Measurements from ENCODE around the gene SEC23B. TPM values are rescaled to one million over a fixed set of nuclear protein-coding genes. Genes with fewer than 3 reads are reported as not detected.

The SEC23B gene
- total RNA-seq, 2 experiments from 2014 or later: 63.0 to 97.8 TPM

GRCh38 chr20:18577942-18578341 lies 70.2 kb downstream of the SEC23B start:
- Mint-ChIP-seq H3K9me3 (ENCODE audit: low read depth) (no peaks in the 10 kb centered on the region), H3K27me3 (no peaks in the 10 kb centered on the region), H3K36me3 (no peaks in the 10 kb centered on the region), H3K4me1 (peaks cover 4% of the 10 kb centered on the region), H3K4me3 (no peak overlapping the region), H3K27ac (no peak overlapping the region)
- no peak for ATAC-seq
- CTCF ChIA-PET: no interaction called here
- no peak for DNase-seq

DNA sequence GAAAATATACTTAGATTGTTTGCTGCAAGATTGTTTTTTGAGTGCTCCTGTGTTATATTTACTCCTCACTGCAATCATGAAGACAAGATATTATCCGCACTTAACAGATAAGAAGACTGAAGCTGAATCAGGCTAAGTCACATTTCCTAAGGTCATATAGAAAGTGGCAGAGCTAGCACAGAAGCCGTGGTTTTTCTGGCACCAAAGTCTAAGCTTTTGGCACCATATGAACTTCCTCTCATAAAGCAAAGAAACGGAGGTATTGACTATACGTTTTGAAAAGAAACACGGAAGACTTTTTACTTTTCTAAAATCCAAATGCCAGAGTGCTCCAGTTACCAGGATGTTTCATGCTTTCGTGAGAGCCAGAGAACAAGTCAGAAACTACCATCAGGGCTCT lies 70.8 kb downstream of the SEC23B start:
- Mint-ChIP-seq H3K27ac (no peak overlapping the region), H3K4me1 (peaks cover 4% of the 10 kb centered on the region), H3K27me3 (no peaks in the 10 kb centered on the region), H3K9me3 (ENCODE audit: low read depth) (no peaks in the 10 kb centered on the region), H3K36me3 (no peaks in the 10 kb centered on the region), H3K4me3 (no peak overlapping the region)
- DNase-seq (no peak), ATAC-seq (no peak)
- CTCF ChIA-PET: no interaction called here

- Mint-ChIP-seq H3K27me3 (peaks cover 6% of the 10 kb centered on the region), H3K27ac (no peak overlapping the region), H3K36me3 (no peaks in the 10 kb centered on the region), H3K9me3 (ENCODE audit: low read depth) (no peaks in the 10 kb centered on the region), H3K4me3 (no peak overlapping the region), H3K4me1 (peaks cover 4% of the 10 kb centered on the region)
- DNase-seq (no peak), ATAC-seq (no peak)
- CTCF ChIA-PET: interaction anchor here (1.1 kb wide), 1 partner anchor 65 kb away, joined by 4 read pairs; no protein-coding TSS in a partner anchor
Observed at GRCh38 chr20:18580012-18580411, 72.3 kb downstream of the SEC23B start.

DNA sequence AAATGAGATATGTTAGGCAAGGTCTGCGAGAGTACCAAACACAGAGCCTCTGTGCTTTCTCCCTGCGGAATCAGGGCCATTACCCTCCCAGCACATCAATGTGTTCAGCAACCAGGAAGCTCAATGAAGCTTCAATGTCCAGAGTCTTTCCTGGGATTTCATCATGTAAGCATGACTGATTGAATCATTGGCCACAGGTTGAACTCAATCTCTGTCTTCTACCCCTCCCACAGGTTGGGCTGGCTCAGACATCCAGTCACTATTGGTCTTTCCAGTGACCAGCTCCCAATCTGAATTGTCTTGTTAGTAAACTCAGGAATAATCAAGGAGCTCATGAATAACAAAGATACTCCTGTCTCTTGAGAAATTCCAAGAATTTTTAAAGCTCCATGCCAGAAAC lies 77.4 kb downstream of the SEC23B start:
- peaks cover 25% of the 10 kb centered on the region for H3K4me1 Mint-ChIP-seq
- no peaks in the 10 kb centered on the region for H3K36me3 Mint-ChIP-seq
- DNase-seq (no peak), ATAC-seq (no peak)
- no peaks in the 10 kb centered on the region for H3K9me3 Mint-ChIP-seq (ENCODE audit: low read depth)
- no peak overlapping the region for H3K4me3 Mint-ChIP-seq
- peaks cover 12% of the 10 kb centered on the region for H3K27me3 Mint-ChIP-seq
- CTCF ChIA-PET: interaction anchor here (1.4 to 1.5 kb wide), 3 partner anchors 13 to 76 kb away, joined by 3 to 9 read pairs (median 4); no protein-coding TSS in a partner anchor
- H3K27ac Mint-ChIP-seq: no peak overlapping the region

- H3K4me1 Mint-ChIP-seq: peaks cover 25% of the 10 kb centered on the region
- DNase-seq (peak; percentile 94), ATAC-seq (peak; percentile 89)
- no peaks in the 10 kb centered on the region for H3K9me3 Mint-ChIP-seq (ENCODE audit: low read depth)
- H3K36me3 Mint-ChIP-seq: no peaks in the 10 kb centered on the region
- peaks cover 12% of the 10 kb centered on the region for H3K27me3 Mint-ChIP-seq
- H3K4me3 Mint-ChIP-seq: peak within 1 kb of the TSS; percentile 88
- peak within 1 kb of the TSS; percentile 83 for H3K27ac Mint-ChIP-seq
- CTCF ChIA-PET: interaction anchor here (0.6 to 1.3 kb wide), 3 partner anchors 11 to 174 kb away, joined by 3 to 5 read pairs (median 3); no protein-coding TSS in a partner anchor
Observed at GRCh38 chr20:18587665-18588573, 80.2 kb downstream of the SEC23B start, which contains the start of gene DTD1. Gene DTD1, plus strand, starts transcription at chr20:18588054. Its CDS starts 19 bp downstream, at chr20:18588073.

- peaks cover 25% of the 10 kb centered on the region for H3K4me1 Mint-ChIP-seq
- DNase-seq: no peak
- peak overlapping the region; percentile 83 for H3K27ac Mint-ChIP-seq
- no peaks in the 10 kb centered on the region for H3K36me3 Mint-ChIP-seq
- H3K4me3 Mint-ChIP-seq: peak overlapping the region; percentile 88
- ATAC-seq: no peak
- no peaks in the 10 kb centered on the region for H3K9me3 Mint-ChIP-seq (ENCODE audit: low read depth)
- CTCF ChIA-PET: interaction anchor here (0.6 to 1.3 kb wide), 5 partner anchors 10 to 180 kb away, joined by 3 to 5 read pairs (median 3); partner anchors contain the start of gene RBBP9
- H3K27me3 Mint-ChIP-seq: peaks cover 12% of the 10 kb centered on the region
Observed at GRCh38 chr20:18588574-18588933, 80.8 kb downstream of the SEC23B start.

DNA sequence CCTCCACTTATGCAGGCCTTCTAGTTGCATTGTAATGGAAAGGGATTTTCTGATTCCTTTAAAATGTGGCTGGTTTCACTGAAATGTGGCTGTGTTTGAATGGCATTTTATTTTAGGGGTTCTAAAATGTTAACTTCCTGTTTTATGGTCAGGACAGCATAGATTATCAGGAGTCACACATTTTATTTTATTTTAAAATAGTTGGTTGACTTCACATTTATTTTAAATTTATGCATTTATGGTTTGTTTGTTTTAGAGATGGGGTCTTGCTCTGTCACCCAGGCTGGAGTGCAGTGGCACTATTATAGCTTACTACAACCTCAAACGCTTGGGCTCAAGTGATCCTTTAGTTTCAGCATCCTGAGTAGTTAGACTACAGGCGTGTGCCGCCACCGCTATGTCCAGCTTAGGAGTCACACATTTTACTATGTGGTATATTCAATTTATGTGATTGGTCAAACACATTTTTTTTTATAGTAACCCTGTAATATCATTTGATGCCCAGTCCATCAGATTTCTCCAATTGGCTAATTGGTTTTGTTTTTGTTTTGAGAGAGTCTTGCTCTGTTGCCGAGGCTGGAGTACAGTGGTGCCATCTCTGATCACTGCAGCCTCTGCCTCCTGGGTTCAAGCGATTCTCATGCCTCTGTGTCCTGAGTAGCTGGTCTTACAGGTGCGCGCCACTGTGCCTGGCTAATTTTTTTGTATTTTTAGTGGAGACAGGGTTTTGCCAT lies 82.4 kb downstream of the SEC23B start:
- CTCF ChIA-PET: interaction anchor here (1.1 to 1.2 kb wide), 3 partner anchors 178 to 204 kb away, joined by 3 to 4 read pairs (median 3); no protein-coding TSS in a partner anchor
- no peak for ATAC-seq
- H3K36me3 Mint-ChIP-seq: no peaks in the 10 kb centered on the region
- peaks cover 25% of the 10 kb centered on the region for H3K4me1 Mint-ChIP-seq
- no peak for DNase-seq
- no peak overlapping the region for H3K4me3 Mint-ChIP-seq
- no peaks in the 10 kb centered on the region for H3K9me3 Mint-ChIP-seq (ENCODE audit: low read depth)
- H3K27me3 Mint-ChIP-seq: peaks cover 4% of the 10 kb centered on the region
- H3K27ac Mint-ChIP-seq: no peak overlapping the region

- no peaks in the 10 kb centered on the region for H3K9me3 Mint-ChIP-seq (ENCODE audit: low read depth)
- CTCF ChIA-PET: no interaction called here
- no peaks in the 10 kb centered on the region for H3K27me3 Mint-ChIP-seq
- peaks cover 24% of the 10 kb centered on the region for H3K36me3 Mint-ChIP-seq
- no peak overlapping the region for H3K27ac Mint-ChIP-seq
- no peaks in the 10 kb centered on the region for H3K4me1 Mint-ChIP-seq
- no peak for ATAC-seq
- H3K4me3 Mint-ChIP-seq: no peak overlapping the region
- DNase-seq: no peak
Observed at GRCh38 chr20:18596270-18596669, 88.5 kb downstream of the SEC23B start.

- H3K4me1 Mint-ChIP-seq: no peaks in the 10 kb centered on the region
- H3K9me3 Mint-ChIP-seq (ENCODE audit: low read depth): no peaks in the 10 kb centered on the region
- H3K27ac Mint-ChIP-seq: no peak overlapping the region
- H3K27me3 Mint-ChIP-seq: no peaks in the 10 kb centered on the region
- no peak overlapping the region for H3K4me3 Mint-ChIP-seq
- DNase-seq (no peak), ATAC-seq (no peak)
- CTCF ChIA-PET: no interaction called here
- H3K36me3 Mint-ChIP-seq: peaks cover 1% of the 10 kb centered on the region
Observed at GRCh38 chr20:18609741-18610140, 102.0 kb downstream of the SEC23B start.

Small RNA genes within 50 kb of the gene (microRNA-seq; reads per million reads assigned to microRNA genes)
- gene MIR3192: 1.7 reads per million

Other genes with a start within 250 kb of the SEC23B start
- gene ZNF133, start 219.4 kb upstream of the SEC23B start, total RNA-seq: 10 to 100 TPM in 1 of 2 experiments, 1 to 10 TPM in 1; 8.3 to 10.3 TPM
- 1 to 10 TPM; 1.7 to 2.0 TPM for gene DZANK1, start 40.9 kb upstream of the SEC23B start, total RNA-seq
- gene POLR3F, start 40.5 kb upstream of the SEC23B start, total RNA-seq: 10 to 100 TPM in 1 of 2 experiments, 1 to 10 TPM in 1; 7.3 to 11.6 TPM
- 10 to 100 TPM; 13.4 to 13.5 TPM for gene RBBP9, start 10.7 kb upstream of the SEC23B start, total RNA-seq
- gene SMIM26, start 59.5 kb downstream of the SEC23B start, total RNA-seq: 10 to 100 TPM; 49.1 to 52.6 TPM
- 10 to 100 TPM; 31.9 to 33.5 TPM for gene DTD1, start 80.1 kb downstream of the SEC23B start, total RNA-seq